Kidney epithelial cell (primary cell): ENCODE measurements around the gene EEF1A2. TPM values are rescaled to one million over a fixed set of nuclear protein-coding genes. Genes with fewer than 3 reads are reported as not detected.

Experiments
- DNase-seq: peaks from one replicate; pipeline ENCODE4 v3.0.0-alpha.2; 2010; ENCODE audit warnings: low read depth
- H3K27me3 ChIP-seq: 2 replicates; pipeline ENCODE4 v1.6.0; 2011; ENCODE audit warnings: low read length; ENCODE audit not compliant: control insufficient read depth, insufficient read depth
- H3K36me3 ChIP-seq: 2 replicates; pipeline ENCODE4 v1.5.1; 2011; ENCODE audit warnings: low read length; ENCODE audit not compliant: control insufficient read depth, insufficient read depth
- H3K4me3 ChIP-seq: 2 replicates; pipeline ENCODE4 v1.5.1; 2011; ENCODE audit warnings: low read depth, mild to moderate bottlenecking, control low read depth, low read length
- total RNA-seq: library from RNA; depleted of rRNA; stranded (reverse); fragments of >200 nt; gene quantifications from 2 replicates; pipeline ENCODE4 v1.2.3, GENCODE V29; 2015
- TF ChIP-seq, protein P1 (sequence below): IDR thresholded peaks from 2 replicates; pipeline ENCODE4 v1.5.1; 2011; ENCODE audit warnings: mild to moderate bottlenecking, moderate library complexity, low read length, control low read depth, inconsistent platforms; ENCODE audit not compliant: insufficient read depth, poor library complexity, severe bottlenecking

EEF1A2 gene
- total RNA-seq, 1 donor from 2014 or later, result 18.0 TPM

GRCh38 chr20:63496596-63497120 lies 2.2 kb downstream of the EEF1A2 start:
- TF ChIP-seq, protein P1, sequence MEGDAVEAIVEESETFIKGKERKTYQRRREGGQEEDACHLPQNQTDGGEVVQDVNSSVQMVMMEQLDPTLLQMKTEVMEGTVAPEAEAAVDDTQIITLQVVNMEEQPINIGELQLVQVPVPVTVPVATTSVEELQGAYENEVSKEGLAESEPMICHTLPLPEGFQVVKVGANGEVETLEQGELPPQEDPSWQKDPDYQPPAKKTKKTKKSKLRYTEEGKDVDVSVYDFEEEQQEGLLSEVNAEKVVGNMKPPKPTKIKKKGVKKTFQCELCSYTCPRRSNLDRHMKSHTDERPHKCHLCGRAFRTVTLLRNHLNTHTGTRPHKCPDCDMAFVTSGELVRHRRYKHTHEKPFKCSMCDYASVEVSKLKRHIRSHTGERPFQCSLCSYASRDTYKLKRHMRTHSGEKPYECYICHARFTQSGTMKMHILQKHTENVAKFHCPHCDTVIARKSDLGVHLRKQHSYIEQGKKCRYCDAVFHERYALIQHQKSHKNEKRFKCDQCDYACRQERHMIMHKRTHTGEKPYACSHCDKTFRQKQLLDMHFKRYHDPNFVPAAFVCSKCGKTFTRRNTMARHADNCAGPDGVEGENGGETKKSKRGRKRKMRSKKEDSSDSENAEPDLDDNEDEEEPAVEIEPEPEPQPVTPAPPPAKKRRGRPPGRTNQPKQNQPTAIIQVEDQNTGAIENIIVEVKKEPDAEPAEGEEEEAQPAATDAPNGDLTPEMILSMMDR, result no peak
- H3K27me3 ChIP-seq, result peaks cover 31% of the 10 kb centered on the region
- no peaks in the 10 kb centered on the region for H3K36me3 ChIP-seq
- H3K4me3 ChIP-seq, result no peak overlapping the region
- no peak for DNase-seq

GRCh38 chr20:63495741-63496595 lies 2.9 kb downstream of the EEF1A2 start:
- no peak for DNase-seq
- Histone ChIP-seq H3K27me3 (peaks cover 30% of the 10 kb centered on the region), H3K4me3 (no peak overlapping the region), H3K36me3 (no peaks in the 10 kb centered on the region)
- TF ChIP-seq, protein P1, result peak; percentile 95

DNA sequence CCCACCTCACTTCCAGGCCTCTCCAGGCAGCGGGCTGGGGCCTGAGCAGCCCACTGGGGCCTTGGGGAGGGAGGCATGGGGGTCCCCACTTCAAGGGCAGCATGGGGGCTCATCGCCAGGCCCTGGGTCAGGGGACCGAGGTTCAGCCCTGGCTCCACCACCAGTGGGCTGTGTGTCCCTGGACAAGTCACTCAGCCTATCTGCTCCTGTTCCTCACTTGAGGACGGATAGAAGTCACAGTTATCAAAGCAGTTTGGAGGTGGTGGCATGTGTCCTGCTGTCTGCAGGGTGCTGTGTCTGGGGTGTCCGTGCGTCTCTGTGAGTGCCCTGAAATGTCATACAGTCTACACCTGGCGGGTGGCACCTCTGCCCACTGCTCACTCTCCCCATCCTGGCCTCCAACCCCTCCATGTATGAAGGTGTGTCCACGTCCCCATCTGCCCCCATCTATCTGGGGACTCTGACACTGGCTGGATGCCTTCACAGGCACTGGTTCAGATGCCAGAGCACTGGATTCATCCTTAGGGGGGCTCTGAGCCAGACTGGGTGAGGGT lies 3.6 kb downstream of the EEF1A2 start:
- H3K4me3 ChIP-seq, result no peak overlapping the region
- no peaks in the 10 kb centered on the region for H3K36me3 ChIP-seq

DNA sequence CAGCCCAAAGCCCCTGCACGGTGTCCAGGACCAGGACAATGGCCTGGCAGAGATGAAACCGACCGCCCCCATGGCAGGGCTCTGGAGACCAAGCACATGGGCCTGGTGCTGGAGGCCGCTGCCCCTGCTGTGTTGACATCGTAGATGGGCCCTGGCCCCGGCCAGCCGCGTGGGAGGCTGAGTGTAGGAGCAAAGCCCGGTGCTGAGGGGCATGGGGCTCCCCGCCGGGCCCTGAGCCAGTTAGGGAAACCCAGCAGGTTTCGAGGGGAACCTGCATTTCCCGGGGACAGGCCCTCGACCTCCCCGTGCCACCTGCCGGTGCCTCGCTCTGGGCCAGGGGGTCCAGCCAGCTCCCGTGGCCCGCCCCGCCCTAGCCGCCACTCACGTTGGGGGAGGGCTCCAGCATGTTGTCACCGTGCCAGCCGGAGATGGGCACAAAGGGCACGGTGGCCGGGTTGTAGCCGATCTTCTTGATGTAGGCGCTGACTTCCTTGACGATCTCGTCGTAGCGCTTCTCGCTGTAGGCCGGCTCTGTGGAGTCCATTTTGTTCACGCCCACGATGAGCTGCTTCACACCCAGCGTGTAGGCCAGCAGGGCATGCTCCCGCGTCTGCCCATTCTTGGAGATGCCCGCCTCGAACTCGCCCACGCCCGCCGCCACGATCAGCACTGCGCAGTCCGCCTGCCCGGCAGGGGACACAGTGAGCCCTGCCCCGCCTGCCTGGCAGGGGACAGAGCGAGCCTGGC lies 4.3 kb downstream of the EEF1A2 start:
- DNase-seq, result no peak
- Histone ChIP-seq H3K4me3 (no peak overlapping the region), H3K27me3 (peaks cover 22% of the 10 kb centered on the region), H3K36me3 (no peaks in the 10 kb centered on the region)
- TF ChIP-seq, protein P1, result no peak

More for the DNA sequence above, 3.6 kb downstream of the EEF1A2 start:
- TF ChIP-seq, protein P1, result no peak
- H3K27me3 ChIP-seq, result peaks cover 27% of the 10 kb centered on the region
- no peak for DNase-seq

- TF ChIP-seq, protein P1, result no peak
- Histone ChIP-seq H3K27me3 (peaks cover 19% of the 10 kb centered on the region), H3K4me3 (no peak overlapping the region), H3K36me3 (no peaks in the 10 kb centered on the region)
- no peak for DNase-seq
Observed at GRCh38 chr20:63494084-63494419, 4.8 kb downstream of the EEF1A2 start.
